Tibial artery (tissue), 4 donors: Measurements from ENCODE around the gene PRKCSH.

Experiments used
- DNase-seq, 2 donors: peaks; one replicate each; pipeline ENCODE4 v3.0.0-alpha.2; 2019
- H3K27ac ChIP-seq, 2 donors: fragments of 200-600 bp; sonication (generic) in 1 of 2; 1 replicate in 1 of 2; 2 replicates in 1 of 2; pipeline ENCODE4 v1.5.1; 2018 to 2019; ENCODE audit warnings: mild to moderate bottlenecking in 1 of 2
- H3K27me3 ChIP-seq, 2 donors: fragments of 200-600 bp; sonication (generic) in 1 of 2; one replicate each; pipeline versions ENCODE4 v1.5.1 to v1.6.0; 2016 to 2019
- H3K36me3 ChIP-seq, 3 donors: fragments of 200-600 bp; sonication (generic) in 2 of 3; one replicate each; pipeline ENCODE4 v1.5.1; 2016 to 2019; ENCODE audit warnings: mild to moderate bottlenecking in 2 of 3
- H3K4me1 ChIP-seq, 4 donors: fragments of 200-600 bp; sonication (generic) in 2 of 4; 1 replicate in 3 of 4; 2 replicates in 1 of 4; pipeline ENCODE4 v1.5.1; 2016 to 2019
- H3K4me3 ChIP-seq, 2 donors: fragments of 200-600 bp; sonication (generic) in 1 of 2; 1 replicate in 1 of 2; 2 replicates in 1 of 2; pipeline ENCODE4 v1.5.1; 2018 to 2019; ENCODE audit warnings: mild to moderate bottlenecking in 2 of 2
- H3K9me3 ChIP-seq, 3 donors: fragments of 200-600 bp; sonication (generic) in 1 of 3; one replicate each; pipeline ENCODE4 v1.5.1; 2016 to 2019
- CTCF ChIP-seq, 2 experiments: fragments of 200-600 bp in 1 of 2; fragments of 450-650 bp in 1 of 2; IDR thresholded peaks; one replicate each; pipeline ENCODE4 v1.5.1; 2017 to 2019; ENCODE audit warnings: antibody characterized with exemption in 2 of 2, mild to moderate bottlenecking in 1 of 2, moderate library complexity in 1 of 2
- intact Hi-C: fragments of 100-400 bp; cut with DNase I; formaldehyde crosslinking; loops from one replicate; pipeline ENCODE4 v1.15.0; 2023; ENCODE audit warnings: low total_unique reads

Gene PRKCSH

GRCh38 chr19:11397089-11397610 is 38.3 kb upstream of the PRKCSH start:
- intact Hi-C loops: no loop called here
- no peak for DNase-seq
- TF ChIP-seq CTCF (IDR thresholded peaks at IDR 0.05): no peak
- Histone ChIP-seq H3K4me1 (no peaks in the 10 kb centered on the region), H3K9me3 (no peaks in the 10 kb centered on the region), H3K36me3 (peaks cover 0 to 32% (median 14%) of the 10 kb centered on the region in 3 donors), H3K27me3 (no peaks in the 10 kb centered on the region), H3K4me3 (no peak overlapping the region), H3K27ac (no peak overlapping the region)

GRCh38 chr19:11399667-11400066 is 35.8 kb upstream of the PRKCSH start:
- H3K4me1 ChIP-seq: no peaks in the 10 kb centered on the region
- no peak for DNase-seq
- no peak for TF ChIP-seq CTCF (IDR thresholded peaks at IDR 0.05)
- intact Hi-C loops: no loop called here
- H3K27me3 ChIP-seq: no peaks in the 10 kb centered on the region
- no peak overlapping the region for H3K4me3 ChIP-seq
- peaks cover 0 to 31% (median 14%) of the 10 kb centered on the region in 3 donors for H3K36me3 ChIP-seq
- no peaks in the 10 kb centered on the region for H3K9me3 ChIP-seq
- H3K27ac ChIP-seq: no peak overlapping the region

GRCh38 chr19:11400798-11401197 is 34.6 kb upstream of the PRKCSH start:
- peaks cover 0 to 28% (median 17%) of the 10 kb centered on the region in 3 donors for H3K36me3 ChIP-seq
- no peaks in the 10 kb centered on the region for H3K27me3 ChIP-seq
- H3K4me3 ChIP-seq: no peak overlapping the region
- intact Hi-C loops: no loop called here
- TF ChIP-seq CTCF (IDR thresholded peaks at IDR 0.05): no peak
- no peaks in the 10 kb centered on the region for H3K9me3 ChIP-seq
- H3K27ac ChIP-seq: no peak overlapping the region
- no peaks in the 10 kb centered on the region for H3K4me1 ChIP-seq
- no peak for DNase-seq

- TF ChIP-seq CTCF (IDR thresholded peaks at IDR 0.05): no peak
- H3K27me3 ChIP-seq: no peaks in the 10 kb centered on the region
- no peak overlapping the region for H3K4me3 ChIP-seq
- H3K36me3 ChIP-seq: peaks cover 0 to 28% (median 16%) of the 10 kb centered on the region in 3 donors
- H3K9me3 ChIP-seq: no peaks in the 10 kb centered on the region
- no peak overlapping the region for H3K27ac ChIP-seq
- intact Hi-C loops: no loop called here
- H3K4me1 ChIP-seq: no peaks in the 10 kb centered on the region
- DNase-seq: no peak
These were observed 33.5 kb upstream of the PRKCSH start for GRCh38 chr19:11401808-11402543.

- H3K9me3 ChIP-seq: no peaks in the 10 kb centered on the region
- DNase-seq: no peak
- H3K27me3 ChIP-seq: no peaks in the 10 kb centered on the region
- intact Hi-C loops: no loop called here
- TF ChIP-seq CTCF (IDR thresholded peaks at IDR 0.05): no peak
- no peak overlapping the region for H3K4me3 ChIP-seq
- no peaks in the 10 kb centered on the region for H3K4me1 ChIP-seq
- H3K36me3 ChIP-seq: peaks cover 0 to 18% (median 11%) of the 10 kb centered on the region in 3 donors
- no peak overlapping the region for H3K27ac ChIP-seq
These were observed 30.7 kb upstream of the PRKCSH start for GRCh38 chr19:11404588-11405222.
